K562 (cell line): ENCODE results near the gene AAMDC. TPM values are rescaled to one million over a fixed set of nuclear protein-coding genes. Genes with fewer than 3 reads are reported as not detected.
A peak's percentile ranks its signal among the peaks of the same experiment; 100 is the strongest.

Source experiments
- ATAC-seq: fragments of 200-7000 bp; cut with Tn5 transposase; 3 replicates; pipeline ENCODE4 v1.9.1; 2020; ENCODE audit warnings: moderate library complexity
- BruUV-seq: library from RNA; stranded (reverse); fragments of 400-500 nt; replicated peaks from 2 replicates; lab custom pipeline; 2021; lab: Mats Ljungman, UMichigan
- CTCF ChIA-PET: fragments of 300-600 bp; formaldehyde crosslinking; extraction: SDS; loops from one replicate; lab custom pipeline; 2021; ENCODE audit warnings: low intra/inter-chr PET ratio; lab: Yijun Ruan, JAX
- POLR2A ChIA-PET: fragments of 300-600, 350-650 bp; sonication (Branson Sonifier 250); formaldehyde crosslinking; extraction: SDS; loops from one replicate; lab custom pipeline; 2021; ENCODE audit warnings: antibody characterized with exemption, inconsistent platforms; lab: Yijun Ruan, JAX
- DNase-seq, 4 experiments: peaks; one replicate each; pipeline versions ENCODE4 v3.0.0 to v3.0.0-alpha.2; 2011 to 2018; ENCODE audit warnings: low spot score in 3 of 4, mixed read lengths in 3 of 4; ENCODE audit errors: extremely low read depth in 1 of 4
- FAIRE-seq: peaks from 2 replicates; lab custom pipeline; 2011; peaks lifted over from hg19 to GRCh38; lab: Jason Lieb, UNC
- H2AFZ ChIP-seq: 2 replicates; pipeline ENCODE4 v1.6.0; 2011; ENCODE audit warnings: low read depth, low read length, control low read depth, inconsistent platforms
- H3K27ac ChIP-seq: fragments of 200-600 bp; 3 replicates; pipeline ENCODE4 v1.8.0; 2011; ENCODE audit warnings: low read depth, mild to moderate bottlenecking, control low read depth, inconsistent platforms, low read length, moderate library complexity, mixed read lengths; ENCODE audit errors: extremely low read depth
- H3K27me3 ChIP-seq, 2 experiments: fragments of 300-600 bp in 1 of 2; 2 replicates in 1 of 2; 3 replicates in 1 of 2; pipeline versions ENCODE4 v1.6.0 to v1.8.0; 2011; ENCODE audit warnings: inconsistent platforms in 2 of 2, low read length in 2 of 2, mild to moderate bottlenecking in 1 of 2, mixed read lengths in 1 of 2, moderate library complexity in 1 of 2; ENCODE audit not compliant: control insufficient read depth in 2 of 2, insufficient read depth in 2 of 2
- H3K36me3 ChIP-seq: fragments of 300-600 bp; 3 replicates; pipeline ENCODE4 v1.8.0; 2011; ENCODE audit warnings: mild to moderate bottlenecking, low read length, inconsistent platforms; ENCODE audit not compliant: control insufficient read depth, insufficient read depth
- H3K4me1 ChIP-seq, 2 experiments: fragments of 200-600 bp in 1 of 2; replicated peaks in 1 of 2; 2 replicates in 1 of 2; 3 replicates in 1 of 2; pipeline versions ENCODE4 v1.5.1 to v1.8.0; 2011; ENCODE audit warnings: inconsistent platforms in 2 of 2, low read length in 2 of 2, mild to moderate bottlenecking in 1 of 2, mixed read lengths in 1 of 2, moderate library complexity in 1 of 2; ENCODE audit not compliant: control insufficient read depth in 2 of 2, insufficient read depth in 2 of 2
- H3K4me2 ChIP-seq: 2 replicates; pipeline ENCODE4 v1.6.1; 2011; ENCODE audit warnings: low read length, control low read depth, inconsistent platforms, mixed read lengths; ENCODE audit not compliant: insufficient read depth
- H3K4me3 ChIP-seq: fragments of 200-600 bp; sonication (generic), shearing (Covaris generic); 2 replicates; pipeline ENCODE4 v1.5.1; 2016; ENCODE audit warnings: control low read depth, inconsistent platforms
- H3K79me2 ChIP-seq: fragments of 200-600 bp; 3 replicates; pipeline ENCODE4 v1.8.0; 2011; ENCODE audit warnings: low read length, inconsistent platforms; ENCODE audit not compliant: control insufficient read depth, insufficient read depth
- H3K9ac ChIP-seq, 2 experiments: 2 replicates each; pipeline versions ENCODE4 v1.6.0 to v1.6.1; 2011; ENCODE audit warnings: low read depth in 2 of 2, low read length in 2 of 2, control low read depth in 1 of 2, inconsistent platforms in 1 of 2, mild to moderate bottlenecking in 1 of 2, mixed read lengths in 1 of 2; ENCODE audit not compliant: insufficient read depth in 1 of 2
- H3K9me1 ChIP-seq: one replicate; pipeline ENCODE4 v1.6.0; 2011; ENCODE audit warnings: inconsistent platforms, mild to moderate bottlenecking, low read length, moderate library complexity; ENCODE audit not compliant: control insufficient read depth, insufficient read depth
- H3K9me3 ChIP-seq: replicated peaks from 2 replicates; pipeline ENCODE4 v1.5.1; 2011; ENCODE audit warnings: low read depth, low read length, inconsistent platforms; ENCODE audit not compliant: control insufficient read depth, insufficient read depth
- H4K20me1 ChIP-seq: replicated peaks from 2 replicates; pipeline ENCODE4 v1.6.1; 2011; ENCODE audit warnings: low read length, inconsistent platforms, mixed read lengths; ENCODE audit not compliant: control insufficient read depth, insufficient read depth
- KAT2B ChIP-seq: IDR thresholded peaks from one replicate; pipeline ENCODE4 v1.6.1; 2012; ENCODE audit warnings: low read depth, mild to moderate bottlenecking, control low read depth, inconsistent platforms, low read length, moderate library complexity
- ZKSCAN3 ChIP-seq: fragments of 250-450 bp; sonication (Bioruptor Pico); IDR thresholded peaks from 2 replicates; pipeline ENCODE4 v1.4.0; 2020
- ZNF431 ChIP-seq: sonication (generic); formaldehyde crosslinking; IDR thresholded peaks from 2 replicates; pipeline ENCODE4 v1.8.0; 2022; ENCODE audit warnings: mild to moderate bottlenecking, missing genetic modification reagents
- WGBS: fragments of 100-300 bp; shearing (Covaris generic); methylation state at CpG from one replicate; pipeline ENCODE4 v1.1.6; 2016; ENCODE audit warnings: low coverage, mixed read lengths; ENCODE audit not compliant: insufficient coverage; ENCODE audit errors: missing lambda C conversion rate; 5-methylcytosine and 5-hydroxymethylcytosine counted together
- in situ Hi-C: fragments of 300-500 bp; cut with MboI; formaldehyde crosslinking; loops from 4 replicates; pipeline ENCODE4 v1.15.0; 2018; ENCODE audit warnings: inconsistent platforms, mixed read lengths
- intact Hi-C: fragments of 100-400 bp; cut with micrococcal nuclease; formaldehyde crosslinking; loops from 2 replicates; pipeline ENCODE4 v1.14.2; 2022
- polyA plus RNA-seq, 8 experiments: library from polyadenylated mRNA; depleted of rRNA in 4 of 8; stranded (reverse) in 5 of 8; unstranded in 3 of 8; fragments of >200 nt; fragmentation: Nextera tagmentation in 2 of 8; fragmentation: Illumina TruSeq in 1 of 8; extraction: Ambion mirVana in 2 of 8; extraction: Trizol in 1 of 8; gene quantifications; 2 replicates each; pipeline versions ENCODE4 v1.2.1 to v1.2.3, GENCODE V29; 2011 to 2014; ENCODE audit warnings: inconsistent platforms in 1 of 8, missing spikeins in 1 of 8
- total RNA-seq, 7 experiments: library from RNA; depleted of rRNA in 6 of 7; stranded (reverse); fragments of >200 nt in 6 of 7; fragmentation: Illumina TruSeq in 2 of 7; extraction: Trizol in 2 of 7; gene quantifications; 2 replicates each; pipeline versions ENCODE4 v1.2.1 to v1.2.3, GENCODE V29; 2011 to 2021; ENCODE audit warnings: low replicate concordance in 1 of 7
- TF ChIP-seq, protein P1 (sequence below): sonication (generic); formaldehyde crosslinking; IDR thresholded peaks from 2 replicates; pipeline ENCODE4 v1.8.1; 2023; ENCODE audit warnings: mild to moderate bottlenecking, missing genetic modification reagents
- TF ChIP-seq, protein P2 (sequence below), 3 experiments: IDR thresholded peaks in 2 of 3; conservative IDR thresholded peaks in 1 of 3; 2 replicates each; pipeline ENCODE4 v1.5.1; 2011 to 2012; ENCODE audit warnings: low read length in 3 of 3, mild to moderate bottlenecking in 3 of 3, control low read depth in 2 of 3, improper control_type of control experiment in 1 of 3, inconsistent platforms in 1 of 3, low read depth in 1 of 3, mixed read lengths in 1 of 3, moderate library complexity in 1 of 3; ENCODE audit not compliant: insufficient read depth in 2 of 3

AAMDC gene
- total and polyA plus RNA-seq, 9 of the 15 experiments (the other 6 are each of a cell fraction or from before 2014, with no cell fraction given): 10.4 to 40.6 (median 15.6) TPM

DNA sequence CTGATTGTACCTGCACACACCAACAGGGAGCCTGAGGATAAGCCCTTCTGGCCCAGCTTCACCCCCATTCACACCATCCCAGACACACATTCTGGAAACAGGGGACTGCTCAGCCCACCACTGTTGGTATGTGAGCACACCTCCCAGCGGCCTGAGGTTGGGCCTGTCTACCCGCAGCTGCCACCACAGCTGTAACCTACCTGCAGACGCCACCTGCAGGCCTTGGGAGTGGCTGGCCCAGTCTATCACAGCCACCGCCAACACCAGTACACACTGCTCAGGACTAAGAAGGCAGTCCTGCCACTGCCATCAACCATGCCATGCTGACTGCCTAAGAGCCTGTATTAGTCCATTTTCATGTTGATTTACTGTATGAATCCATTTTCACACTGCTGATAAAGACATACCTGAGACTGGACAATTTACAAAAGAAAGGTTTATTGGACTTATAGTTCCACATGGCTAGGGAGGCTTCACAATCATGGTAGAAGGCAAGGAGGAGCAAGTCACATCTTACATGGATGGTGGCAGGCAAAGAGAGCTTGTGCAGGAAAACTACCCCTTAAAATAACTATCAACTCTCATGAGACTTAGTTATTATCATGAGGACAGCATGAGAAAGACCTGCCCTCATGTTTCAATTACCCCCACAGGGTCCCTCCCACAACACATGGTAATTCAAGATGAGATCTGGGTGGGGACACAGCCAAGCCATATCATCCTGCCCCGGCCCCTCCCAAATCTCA lies 31.0 kb upstream of the AAMDC start:
- H3K27me3 ChIP-seq: no peaks in the 10 kb centered on the region
- POLR2A ChIA-PET: interaction anchor here (1.0 kb wide), 1 partner anchor 105 kb away, joined by 3 read pairs; no protein-coding TSS in a partner anchor
- no peak overlapping the region for H3K4me2 ChIP-seq
- H3K79me2 ChIP-seq: peaks cover 84% of the 10 kb centered on the region
- 88% methylated on average over 4 of the region's 5 CpGs for WGBS
- no peaks in the 10 kb centered on the region for H3K9me1 ChIP-seq
- H4K20me1 ChIP-seq: no peaks in the 10 kb centered on the region; the same call in 1 of the 2 replicates
- H3K9ac ChIP-seq: no peak overlapping the region
- peaks cover 3% of the 10 kb centered on the region for H3K9me3 ChIP-seq
- FAIRE-seq (no peak), DNase-seq (no peak), ATAC-seq (peak; percentile 61)
- TF ChIP-seq, protein P1, sequence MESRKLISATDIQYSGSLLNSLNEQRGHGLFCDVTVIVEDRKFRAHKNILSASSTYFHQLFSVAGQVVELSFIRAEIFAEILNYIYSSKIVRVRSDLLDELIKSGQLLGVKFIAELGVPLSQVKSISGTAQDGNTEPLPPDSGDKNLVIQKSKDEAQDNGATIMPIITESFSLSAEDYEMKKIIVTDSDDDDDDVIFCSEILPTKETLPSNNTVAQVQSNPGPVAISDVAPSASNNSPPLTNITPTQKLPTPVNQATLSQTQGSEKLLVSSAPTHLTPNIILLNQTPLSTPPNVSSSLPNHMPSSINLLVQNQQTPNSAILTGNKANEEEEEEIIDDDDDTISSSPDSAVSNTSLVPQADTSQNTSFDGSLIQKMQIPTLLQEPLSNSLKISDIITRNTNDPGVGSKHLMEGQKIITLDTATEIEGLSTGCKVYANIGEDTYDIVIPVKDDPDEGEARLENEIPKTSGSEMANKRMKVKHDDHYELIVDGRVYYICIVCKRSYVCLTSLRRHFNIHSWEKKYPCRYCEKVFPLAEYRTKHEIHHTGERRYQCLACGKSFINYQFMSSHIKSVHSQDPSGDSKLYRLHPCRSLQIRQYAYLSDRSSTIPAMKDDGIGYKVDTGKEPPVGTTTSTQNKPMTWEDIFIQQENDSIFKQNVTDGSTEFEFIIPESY (CRISPR knock-in tag): 0 out of 2 replicates have a peak, but pooled peaks have one; percentile 41
- TF ChIP-seq KAT2B (no peak), ZKSCAN3 (CRISPR knock-in tag) (no peak), ZNF431 (peak; percentile 95)
- TF ChIP-seq, protein P2, sequence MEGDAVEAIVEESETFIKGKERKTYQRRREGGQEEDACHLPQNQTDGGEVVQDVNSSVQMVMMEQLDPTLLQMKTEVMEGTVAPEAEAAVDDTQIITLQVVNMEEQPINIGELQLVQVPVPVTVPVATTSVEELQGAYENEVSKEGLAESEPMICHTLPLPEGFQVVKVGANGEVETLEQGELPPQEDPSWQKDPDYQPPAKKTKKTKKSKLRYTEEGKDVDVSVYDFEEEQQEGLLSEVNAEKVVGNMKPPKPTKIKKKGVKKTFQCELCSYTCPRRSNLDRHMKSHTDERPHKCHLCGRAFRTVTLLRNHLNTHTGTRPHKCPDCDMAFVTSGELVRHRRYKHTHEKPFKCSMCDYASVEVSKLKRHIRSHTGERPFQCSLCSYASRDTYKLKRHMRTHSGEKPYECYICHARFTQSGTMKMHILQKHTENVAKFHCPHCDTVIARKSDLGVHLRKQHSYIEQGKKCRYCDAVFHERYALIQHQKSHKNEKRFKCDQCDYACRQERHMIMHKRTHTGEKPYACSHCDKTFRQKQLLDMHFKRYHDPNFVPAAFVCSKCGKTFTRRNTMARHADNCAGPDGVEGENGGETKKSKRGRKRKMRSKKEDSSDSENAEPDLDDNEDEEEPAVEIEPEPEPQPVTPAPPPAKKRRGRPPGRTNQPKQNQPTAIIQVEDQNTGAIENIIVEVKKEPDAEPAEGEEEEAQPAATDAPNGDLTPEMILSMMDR (IDR thresholded peaks at IDR 0.05 in 2 of 3, conservative IDR thresholded peaks at IDR 0.05 in 1 of 3; ENCODE audit: insufficient read depth in 2 of 3, low read depth in 1 of 3, low read length in 3 of 3): 0 out of 6 replicates have a peak, but pooled peaks of 1 of the 3 experiments have one; percentile 4
- H3K4me1 ChIP-seq: peaks cover 0 to 8% of the 10 kb centered on the region in 2 experiments; a peak in 2 of 5 replicates
- peaks cover 7% of the 10 kb centered on the region; the same call in 2 of the 3 replicates for H3K36me3 ChIP-seq
- H2AFZ ChIP-seq: no peak overlapping the region
- CTCF ChIA-PET: no interaction called here
- H3K4me3 ChIP-seq: no peak overlapping the region
- in situ Hi-C loops (no loop called here), intact Hi-C loops (no loop called here)
- no peak overlapping the region for H3K27ac ChIP-seq
- BruUV-seq: no TSS peak
